Activated CD8-positive, alpha-beta memory T cell treated with anti-CD3 and anti-CD28 coated beads for 48 hours (primary cell): ENCODE data around the gene PRSS38.

Source experiments
- DNase-seq, 3 experiments: peaks; one replicate each; pipeline ENCODE4 v3.0.0-alpha.2; 2020; ENCODE audit warnings: low read depth in 2 of 3, low spot score in 2 of 3

PRSS38 gene

GRCh38 chr1:227815468-227816409 is at the start of gene PRSS38:
Gene PRSS38, plus strand, starts transcription at chr1:227815675. Its CDS starts 42 bp downstream, at chr1:227815717.
- DNase-seq = no peak

GRCh38 chr1:227766015-227766634 is 49.4 kb upstream of the PRSS38 start:
- DNase-seq = peak; percentile 18 to 61 (median 38)

GRCh38 chr1:227766653-227767277 is 48.7 kb upstream of the PRSS38 start:
- no peak for DNase-seq

- DNase-seq = no peak
Observed at GRCh38 chr1:227767401-227768124, 47.9 kb upstream of the PRSS38 start.

- no peak for DNase-seq
Observed at GRCh38 chr1:227768125-227768439, 47.4 kb upstream of the PRSS38 start.

- DNase-seq = no peak
Observed at GRCh38 chr1:227768640-227769039, 46.8 kb upstream of the PRSS38 start.

- no peak for DNase-seq
Observed at GRCh38 chr1:227769047-227769935, 46.2 kb upstream of the PRSS38 start.

- DNase-seq = no peak
Observed at GRCh38 chr1:227769936-227770494, 45.5 kb upstream of the PRSS38 start.

- no peak for DNase-seq
Observed at GRCh38 chr1:227770812-227771211, 44.7 kb upstream of the PRSS38 start.

GRCh38 chr1:227771326-227771725 is 44.1 kb upstream of the PRSS38 start:
- no peak for DNase-seq

- no peak for DNase-seq
Observed at GRCh38 chr1:227771771-227772170, 43.7 kb upstream of the PRSS38 start.

- no peak for DNase-seq
Observed at GRCh38 chr1:227773558-227773957, 41.9 kb upstream of the PRSS38 start.

GRCh38 chr1:227774051-227774731 is 41.3 kb upstream of the PRSS38 start:
- no peak for DNase-seq

- DNase-seq = no peak
Observed at GRCh38 chr1:227774821-227775661, 40.4 kb upstream of the PRSS38 start.

GRCh38 chr1:227775841-227776240 is 39.6 kb upstream of the PRSS38 start:
- no peak for DNase-seq

GRCh38 chr1:227776331-227776771 is 39.1 kb upstream of the PRSS38 start:
- DNase-seq = no peak

GRCh38 chr1:227777156-227777555 is 38.3 kb upstream of the PRSS38 start:
- no peak for DNase-seq

- no peak for DNase-seq
Observed at GRCh38 chr1:227777646-227778045, 37.8 kb upstream of the PRSS38 start.
